ENCODE results near the gene DLL3.
"Not testable (repeated sequence)": the region's sequence is repeated elsewhere in the genome, so short reads cannot be mapped to it uniquely, and the experiment has no call there.

Gene DLL3, protein sequence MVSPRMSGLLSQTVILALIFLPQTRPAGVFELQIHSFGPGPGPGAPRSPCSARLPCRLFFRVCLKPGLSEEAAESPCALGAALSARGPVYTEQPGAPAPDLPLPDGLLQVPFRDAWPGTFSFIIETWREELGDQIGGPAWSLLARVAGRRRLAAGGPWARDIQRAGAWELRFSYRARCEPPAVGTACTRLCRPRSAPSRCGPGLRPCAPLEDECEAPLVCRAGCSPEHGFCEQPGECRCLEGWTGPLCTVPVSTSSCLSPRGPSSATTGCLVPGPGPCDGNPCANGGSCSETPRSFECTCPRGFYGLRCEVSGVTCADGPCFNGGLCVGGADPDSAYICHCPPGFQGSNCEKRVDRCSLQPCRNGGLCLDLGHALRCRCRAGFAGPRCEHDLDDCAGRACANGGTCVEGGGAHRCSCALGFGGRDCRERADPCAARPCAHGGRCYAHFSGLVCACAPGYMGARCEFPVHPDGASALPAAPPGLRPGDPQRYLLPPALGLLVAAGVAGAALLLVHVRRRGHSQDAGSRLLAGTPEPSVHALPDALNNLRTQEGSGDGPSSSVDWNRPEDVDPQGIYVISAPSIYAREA

DNA sequence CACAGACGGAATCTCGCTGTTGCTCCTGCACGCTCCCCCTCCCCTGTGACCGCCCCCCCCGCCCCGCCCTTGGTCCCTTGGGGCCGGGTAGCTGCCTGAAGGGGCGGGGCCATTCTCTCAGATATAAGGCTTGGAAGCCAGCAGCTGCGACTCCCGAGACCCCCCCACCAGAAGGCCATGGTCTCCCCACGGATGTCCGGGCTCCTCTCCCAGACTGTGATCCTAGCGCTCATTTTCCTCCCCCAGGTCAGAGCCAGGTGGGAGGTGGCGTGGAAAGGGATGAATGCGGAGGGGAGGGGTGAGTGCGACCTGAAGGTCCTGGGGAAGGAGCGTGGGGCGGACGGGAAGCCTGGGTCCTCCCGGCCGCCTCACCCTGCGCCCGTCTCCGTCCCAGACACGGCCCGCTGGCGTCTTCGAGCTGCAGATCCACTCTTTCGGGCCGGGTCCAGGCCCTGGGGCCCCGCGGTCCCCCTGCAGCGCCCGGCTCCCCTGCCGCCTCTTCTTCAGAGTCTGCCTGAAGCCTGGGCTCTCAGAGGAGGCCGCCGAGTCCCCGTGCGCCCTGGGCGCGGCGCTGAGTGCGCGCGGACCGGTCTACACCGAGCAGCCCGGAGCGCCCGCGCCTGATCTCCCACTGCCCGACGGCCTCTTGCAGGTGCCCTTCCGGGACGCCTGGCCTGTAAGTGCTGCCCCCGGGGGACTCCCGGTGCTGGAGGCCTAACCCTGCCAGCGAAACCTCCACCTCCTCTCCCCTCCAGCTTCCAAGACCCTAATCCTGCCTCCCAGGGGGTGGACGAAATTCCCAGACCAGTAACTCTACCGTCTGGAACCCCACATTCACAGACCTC, at the start of gene DLL3:
Gene DLL3, plus strand, starts transcription at position 150 of the 845 bp plus-strand sequence. Its CDS starts 28 bp downstream, at position 178.
- in situ Hi-C loops (cut with HindIII; ENCODE audit: low pct_unique_long_range_greater_than_20kb, low sequenced_read_pairs), result no loop called here
- no peak for TF ChIP-seq JUND (IDR thresholded peaks at IDR 0.05; ENCODE audit: low read depth)
- DNase-seq (ENCODE audit: low read depth in 1 of 2, low spot score in 1 of 2), result no peak

DNA sequence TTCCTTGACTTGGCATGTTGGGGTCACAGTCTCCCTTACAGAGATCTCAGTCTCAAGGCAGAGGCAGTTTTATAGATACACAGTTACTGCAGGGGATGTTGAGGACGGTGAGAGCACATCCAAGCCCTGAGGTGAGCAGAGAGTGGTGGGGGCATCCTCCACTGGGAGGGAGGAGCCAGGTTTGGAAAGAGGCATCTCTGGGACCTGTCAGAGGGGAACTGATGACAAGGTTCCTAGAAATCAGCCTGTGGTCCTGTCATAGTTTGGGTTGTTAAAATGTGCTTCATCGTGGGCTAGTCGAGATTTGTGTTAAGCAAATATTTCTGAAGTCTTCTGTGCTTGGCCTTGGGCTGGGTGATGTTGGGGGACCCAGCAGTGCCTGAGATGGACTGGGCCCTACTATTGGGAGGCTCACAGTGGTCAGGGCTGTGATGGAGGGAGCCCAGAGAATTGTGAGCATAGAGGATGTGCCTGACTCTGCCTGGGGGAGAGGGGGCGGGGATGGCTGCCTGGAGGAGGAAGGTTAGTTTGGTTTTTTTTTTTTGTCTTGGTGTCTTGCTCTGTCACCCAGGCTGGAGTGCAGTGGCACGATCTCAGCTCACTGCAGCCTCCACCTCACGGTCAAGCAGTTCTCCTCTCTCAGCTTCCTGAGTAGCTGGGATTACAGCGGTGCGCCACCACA, 49.5 kb upstream of the DLL3 start:
- no peak for TF ChIP-seq JUND (IDR thresholded peaks at IDR 0.05; ENCODE audit: low read depth)
- in situ Hi-C loops (cut with HindIII; ENCODE audit: low pct_unique_long_range_greater_than_20kb, low sequenced_read_pairs), result no loop called here
- DNase-seq (ENCODE audit: low read depth in 1 of 2, low spot score in 1 of 2), result no peak

DNA sequence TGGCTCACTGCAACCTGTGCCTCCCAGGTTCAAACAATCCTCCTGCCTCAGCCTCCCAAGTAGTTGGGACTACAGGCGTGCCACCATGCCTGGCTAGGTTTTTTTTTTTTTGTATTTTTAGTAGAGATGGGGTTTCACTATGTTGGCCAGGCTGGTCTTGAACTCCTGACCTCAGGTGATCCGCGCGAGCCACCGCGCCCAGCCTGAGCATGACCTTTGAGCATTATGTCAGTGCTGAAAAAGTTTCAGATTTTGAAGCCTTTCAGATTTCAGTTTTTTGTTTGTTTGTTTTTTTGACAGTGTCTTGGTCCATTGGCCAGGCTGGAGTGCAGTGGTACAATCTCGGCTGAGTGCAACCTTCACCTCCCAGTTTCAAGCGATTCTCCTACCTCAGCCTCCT, 47.5 kb upstream of the DLL3 start:
- in situ Hi-C loops (cut with HindIII; ENCODE audit: low pct_unique_long_range_greater_than_20kb, low sequenced_read_pairs); DNase-seq (ENCODE audit: low read depth in 1 of 2, low spot score in 1 of 2): not testable (repeated sequence)

DNA sequence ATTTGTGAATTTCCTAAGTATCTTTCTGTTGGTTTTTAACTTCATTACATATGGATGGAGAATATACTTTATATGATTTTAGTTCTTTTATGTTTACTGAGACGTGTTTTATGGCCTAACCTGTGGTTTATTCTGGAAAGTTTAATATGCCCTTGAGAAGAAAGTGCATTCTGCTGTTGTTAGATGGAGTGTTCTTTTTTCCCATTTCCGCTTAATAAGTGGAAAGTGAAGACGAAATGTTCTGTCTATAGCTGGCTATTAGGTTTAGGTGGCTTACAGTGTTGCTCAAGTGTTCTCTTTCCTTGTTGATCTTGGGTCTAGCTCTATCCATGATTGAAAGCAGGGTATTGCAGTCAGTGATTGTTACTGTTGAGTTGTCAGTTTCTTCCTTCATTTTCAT, 35.3 kb upstream of the DLL3 start:
- in situ Hi-C loops (cut with HindIII; ENCODE audit: low pct_unique_long_range_greater_than_20kb, low sequenced_read_pairs), result no loop called here

DNA sequence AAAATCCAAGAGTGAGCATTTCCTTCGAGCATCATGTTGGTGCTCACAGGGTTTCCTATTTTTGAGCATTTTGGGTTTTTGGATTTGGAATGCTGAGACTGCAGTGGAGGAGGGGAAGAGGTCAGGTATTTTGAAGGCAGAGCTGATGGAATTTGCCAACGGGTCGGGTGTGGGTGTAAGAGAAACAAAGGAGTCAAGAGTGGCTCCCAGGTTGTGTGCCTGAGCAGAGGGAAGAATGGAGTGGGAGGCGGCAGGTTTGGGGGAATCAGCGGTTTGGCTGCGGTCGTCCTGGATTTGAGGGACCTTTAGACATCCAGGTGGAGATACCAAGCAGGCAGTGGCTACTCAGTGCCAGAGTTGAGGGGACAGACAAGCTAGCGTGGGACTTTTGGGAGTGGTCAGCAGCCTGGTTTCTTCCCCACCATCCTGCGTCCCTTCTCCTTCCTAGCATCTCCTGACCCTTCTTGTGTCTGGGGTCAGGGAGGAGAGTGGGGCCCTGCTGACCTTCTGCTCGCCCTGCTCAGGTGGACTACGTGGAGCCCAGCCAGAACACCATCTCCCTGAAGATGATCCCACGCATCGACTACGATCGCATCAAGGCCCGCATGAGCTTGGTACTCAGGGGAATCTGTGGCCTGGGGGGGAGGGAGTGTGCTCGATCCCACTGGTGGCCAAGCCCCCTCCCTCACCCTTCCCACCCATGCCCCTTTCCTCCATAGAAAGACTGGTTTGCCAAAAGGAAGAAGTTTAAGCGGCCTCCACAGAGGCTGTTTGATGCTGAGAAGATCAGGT, 32.6 kb upstream of the DLL3 start:
- in situ Hi-C loops (cut with HindIII; ENCODE audit: low pct_unique_long_range_greater_than_20kb, low sequenced_read_pairs), result no loop called here
- no peak for TF ChIP-seq JUND (IDR thresholded peaks at IDR 0.05; ENCODE audit: low read depth)
- DNase-seq (ENCODE audit: low read depth in 1 of 2, low spot score in 1 of 2), result no peak

More for the DNA sequence above, 35.3 kb upstream of the DLL3 start:
- no peak for TF ChIP-seq JUND (IDR thresholded peaks at IDR 0.05; ENCODE audit: low read depth)
- no peak for DNase-seq (ENCODE audit: low read depth in 1 of 2, low spot score in 1 of 2)

DNA sequence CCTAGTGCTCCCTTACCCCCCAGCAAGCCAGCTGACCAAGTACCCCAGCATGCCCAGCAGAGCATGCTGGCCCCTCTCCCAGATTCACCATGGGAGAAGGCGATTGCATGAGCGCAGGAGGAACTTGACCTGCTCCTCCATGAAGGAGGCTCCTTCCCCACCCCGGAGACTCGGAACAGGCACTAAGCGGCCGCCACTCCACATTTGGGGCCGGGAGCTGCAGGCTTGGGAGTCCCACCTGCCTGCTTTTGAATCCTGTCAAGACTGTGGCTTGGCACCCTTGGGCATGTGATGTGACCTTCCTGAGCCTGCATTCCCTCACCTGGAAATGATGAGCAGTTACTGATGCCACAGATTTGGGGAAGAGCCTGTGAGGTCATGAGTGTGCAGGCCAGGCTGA, 30.8 kb upstream of the DLL3 start:
- no peak for TF ChIP-seq JUND (IDR thresholded peaks at IDR 0.05; ENCODE audit: low read depth)
- DNase-seq (ENCODE audit: low read depth in 1 of 2, low spot score in 1 of 2), result no peak
- in situ Hi-C loops (cut with HindIII; ENCODE audit: low pct_unique_long_range_greater_than_20kb, low sequenced_read_pairs), result no loop called here

DNA sequence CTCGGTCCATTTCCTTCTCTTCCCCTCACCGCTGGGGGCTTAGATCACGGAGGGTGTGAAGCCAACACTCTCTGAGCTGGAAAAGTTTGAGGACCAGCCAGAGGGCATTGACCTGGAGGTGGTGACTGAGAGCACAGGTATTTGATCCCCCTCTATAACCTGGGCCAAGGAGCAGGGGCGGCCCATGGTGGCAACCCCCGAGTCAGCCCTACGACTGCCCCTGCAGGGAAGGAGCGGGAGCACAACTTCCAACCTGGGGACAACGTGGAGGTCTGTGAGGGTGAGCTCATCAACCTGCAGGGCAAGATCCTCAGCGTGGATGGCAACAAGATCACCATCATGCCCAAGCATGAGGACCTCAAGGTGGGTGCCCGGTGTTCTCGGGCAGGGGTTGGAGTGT, 29.7 kb upstream of the DLL3 start:
- in situ Hi-C loops (cut with HindIII; ENCODE audit: low pct_unique_long_range_greater_than_20kb, low sequenced_read_pairs), result no loop called here
- TF ChIP-seq JUND (IDR thresholded peaks at IDR 0.05; ENCODE audit: low read depth), result no peak
- DNase-seq (ENCODE audit: low read depth in 1 of 2, low spot score in 1 of 2), result no peak

DNA sequence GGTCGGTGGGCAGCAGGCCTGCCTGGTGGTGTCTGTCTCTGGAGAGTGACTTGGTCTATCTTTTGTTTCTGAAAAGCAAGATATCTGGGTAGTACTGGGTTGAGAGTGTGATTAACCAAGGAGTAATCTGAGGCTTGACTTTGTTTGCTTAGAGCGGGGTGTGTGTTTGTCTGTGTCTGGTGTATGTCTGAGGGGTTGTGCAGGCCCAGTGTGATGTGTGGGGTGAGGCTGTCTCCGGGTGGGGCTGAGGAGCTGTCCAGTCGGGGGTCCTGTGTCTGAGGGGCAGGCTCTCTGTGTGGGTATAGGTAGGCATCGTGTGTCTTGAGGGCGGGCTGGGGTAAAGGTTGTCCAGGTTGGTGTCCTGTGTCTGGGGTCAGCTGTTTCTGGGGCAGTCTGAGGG, 29.2 kb upstream of the DLL3 start:
- no peak for TF ChIP-seq JUND (IDR thresholded peaks at IDR 0.05; ENCODE audit: low read depth)
- DNase-seq (ENCODE audit: low read depth in 1 of 2, low spot score in 1 of 2), result no peak
- in situ Hi-C loops (cut with HindIII; ENCODE audit: low pct_unique_long_range_greater_than_20kb, low sequenced_read_pairs), result no loop called here

DNA sequence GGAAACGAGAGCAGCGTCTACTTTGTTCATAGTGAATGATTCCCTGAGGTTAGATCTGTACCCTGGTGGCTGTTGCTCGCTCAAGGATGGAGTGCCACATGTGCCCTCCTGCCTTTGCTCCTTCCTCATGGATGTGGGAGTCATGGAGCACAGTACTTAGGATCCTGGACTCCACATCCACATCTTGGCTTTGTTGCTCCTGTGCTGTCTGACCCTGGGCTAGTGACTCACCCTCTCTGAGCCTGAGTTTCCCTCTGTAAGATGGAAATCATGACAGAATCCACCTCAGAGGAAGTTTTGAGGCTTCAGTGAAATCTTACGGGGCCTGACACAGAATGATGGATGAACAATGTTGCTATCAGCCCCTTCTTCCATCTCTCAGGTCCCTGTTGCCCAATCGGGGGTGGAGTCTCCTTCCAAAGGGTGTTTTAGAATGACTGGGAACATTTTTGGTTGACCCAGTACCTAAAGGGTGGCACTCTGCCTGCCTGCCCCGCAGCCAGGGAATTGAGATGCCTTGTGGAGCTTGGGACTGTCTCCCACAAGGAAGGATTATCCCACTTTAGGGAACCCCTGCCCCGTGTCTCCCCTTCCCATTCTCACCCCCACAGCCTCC, 27.9 kb upstream of the DLL3 start:
- TF ChIP-seq JUND (IDR thresholded peaks at IDR 0.05; ENCODE audit: low read depth), result no peak
- in situ Hi-C loops (cut with HindIII; ENCODE audit: low pct_unique_long_range_greater_than_20kb, low sequenced_read_pairs), result no loop called here

DNA sequence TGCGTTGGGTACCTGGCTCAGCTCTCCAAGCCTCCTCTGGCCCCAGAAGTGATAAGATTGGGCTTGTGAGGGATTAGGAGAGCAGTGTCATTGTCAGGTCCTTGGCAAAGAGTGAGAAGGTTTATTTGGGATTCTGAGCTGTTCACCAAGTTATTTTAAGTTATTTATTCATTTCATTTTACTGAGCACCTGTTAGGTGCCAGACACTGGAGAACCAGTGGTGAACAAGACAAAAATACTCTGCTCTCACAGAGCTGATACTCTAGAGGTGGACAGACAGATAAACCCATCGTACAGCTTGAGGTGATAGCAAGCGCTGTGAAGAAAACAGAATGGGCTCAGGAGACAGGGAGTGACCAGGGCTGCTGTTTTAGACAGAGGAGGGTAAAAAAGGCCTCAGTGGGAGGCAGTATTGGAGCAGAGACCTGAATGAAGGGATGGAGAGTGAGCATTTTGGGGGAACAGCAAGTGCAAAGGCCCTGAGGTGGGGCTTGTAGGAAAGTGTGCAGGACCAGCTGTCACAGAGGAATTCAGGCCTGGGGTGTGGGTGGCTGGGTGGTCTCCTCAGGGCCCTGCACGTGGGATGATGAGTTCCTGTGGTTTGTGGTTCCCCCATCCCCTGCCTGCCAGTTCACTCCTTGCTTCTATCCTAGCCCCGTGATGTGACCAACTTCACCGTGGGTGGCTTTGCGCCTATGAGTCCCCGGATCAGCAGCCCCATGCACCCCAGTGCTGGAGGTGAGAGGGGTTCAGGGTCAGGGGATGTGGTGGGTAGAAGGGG, 26.8 kb upstream of the DLL3 start:
- TF ChIP-seq JUND (IDR thresholded peaks at IDR 0.05; ENCODE audit: low read depth), result no peak
- DNase-seq (ENCODE audit: low read depth in 1 of 2, low spot score in 1 of 2), result no peak
- in situ Hi-C loops (cut with HindIII; ENCODE audit: low pct_unique_long_range_greater_than_20kb, low sequenced_read_pairs), result no loop called here

More for the DNA sequence above, 27.9 kb upstream of the DLL3 start:
- no peak for DNase-seq (ENCODE audit: low read depth in 1 of 2, low spot score in 1 of 2)

Data from T47D (cell line).